Measurements from ENCODE around the gene ARHGEF19. TPM values are rescaled to one million over a fixed set of nuclear protein-coding genes. Genes with fewer than 3 reads are reported as not detected.

The ARHGEF19 gene
- total RNA-seq, 4 donors from 2014 or later: 5.7 to 46.8 (median 10.8) TPM

DNA sequence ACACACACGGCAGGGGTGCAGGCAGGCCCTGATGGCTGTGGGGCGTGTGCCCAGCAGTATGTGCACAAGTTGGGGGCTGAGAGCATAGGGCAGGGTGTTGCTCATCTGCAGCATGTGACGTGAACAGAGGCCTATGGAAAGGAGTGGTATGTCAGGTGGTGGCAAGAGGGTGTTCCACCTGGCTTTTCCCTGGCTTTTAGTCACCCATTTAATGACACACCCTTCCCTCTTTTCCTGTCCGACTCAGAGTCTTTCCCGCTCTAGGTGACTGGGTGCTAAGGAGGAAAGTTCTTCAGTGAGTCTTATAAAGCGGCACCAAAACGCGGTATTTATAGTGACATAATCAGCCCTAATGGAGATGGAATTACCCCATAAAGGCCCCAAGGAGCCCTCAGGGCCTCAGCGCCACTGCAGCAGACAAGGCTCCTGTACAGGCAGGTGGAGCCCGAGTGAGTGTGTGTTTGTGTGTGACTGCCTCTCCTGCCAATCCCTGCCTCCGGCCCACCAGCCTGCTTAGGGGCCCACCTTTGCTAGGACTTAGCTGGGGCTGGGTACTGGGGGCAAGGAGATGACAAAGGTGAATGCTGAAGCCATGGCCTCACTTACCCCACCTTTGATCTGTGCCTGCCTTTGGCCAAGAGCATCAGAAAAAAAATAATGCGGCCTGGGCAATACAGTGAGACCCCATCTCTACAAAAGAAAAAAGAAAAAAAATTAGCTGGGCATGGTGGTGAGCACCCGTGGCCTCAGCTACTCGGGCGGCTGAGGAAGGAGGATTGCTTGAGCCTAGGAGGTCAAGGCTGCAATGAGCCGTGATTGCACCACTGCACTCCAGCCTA, 53.2 kb downstream of the ARHGEF19 start:
- 53 to 66% methylated on average over 9 to 16 of the region's 16 CpGs for WGBS, 2 donors (ENCODE audit: low coverage in 1 of 2)
- peak overlapping the region; percentile 32 to 46 (median 42) for H3K27ac ChIP-seq
- H3K36me3 ChIP-seq: no peaks in the 10 kb centered on the region
- H3K4me3 ChIP-seq: no peak overlapping the region
- no peaks in the 10 kb centered on the region for H3K27me3 ChIP-seq
- H3K4me1 ChIP-seq: peaks cover 5 to 45% (median 19%) of the 10 kb centered on the region in 4 donors
- in situ Hi-C loops (cut with MboI; ENCODE audit: low pct_ligation_motif_present in 1 of 4, low pct_unique_long_range_greater_than_20kb in 1 of 4, low sequenced_read_pairs in 3 of 4): no loop called here
- peak; percentile 62 for DNase-seq
- intact Hi-C loops (cut with DNase I; ENCODE audit: low total_unique reads): no loop called here
- TF ChIP-seq POLR2AphosphoS5 (IDR thresholded peaks at IDR 0.05) (peak in 2 of 3 donors; percentile 34 to 37), POLR2A (IDR thresholded peaks at IDR 0.05) (peak; percentile 35), EP300 (IDR thresholded peaks at IDR 0.05; ENCODE audit: low read depth) (no peak)
- TF ChIP-seq, protein P1, sequence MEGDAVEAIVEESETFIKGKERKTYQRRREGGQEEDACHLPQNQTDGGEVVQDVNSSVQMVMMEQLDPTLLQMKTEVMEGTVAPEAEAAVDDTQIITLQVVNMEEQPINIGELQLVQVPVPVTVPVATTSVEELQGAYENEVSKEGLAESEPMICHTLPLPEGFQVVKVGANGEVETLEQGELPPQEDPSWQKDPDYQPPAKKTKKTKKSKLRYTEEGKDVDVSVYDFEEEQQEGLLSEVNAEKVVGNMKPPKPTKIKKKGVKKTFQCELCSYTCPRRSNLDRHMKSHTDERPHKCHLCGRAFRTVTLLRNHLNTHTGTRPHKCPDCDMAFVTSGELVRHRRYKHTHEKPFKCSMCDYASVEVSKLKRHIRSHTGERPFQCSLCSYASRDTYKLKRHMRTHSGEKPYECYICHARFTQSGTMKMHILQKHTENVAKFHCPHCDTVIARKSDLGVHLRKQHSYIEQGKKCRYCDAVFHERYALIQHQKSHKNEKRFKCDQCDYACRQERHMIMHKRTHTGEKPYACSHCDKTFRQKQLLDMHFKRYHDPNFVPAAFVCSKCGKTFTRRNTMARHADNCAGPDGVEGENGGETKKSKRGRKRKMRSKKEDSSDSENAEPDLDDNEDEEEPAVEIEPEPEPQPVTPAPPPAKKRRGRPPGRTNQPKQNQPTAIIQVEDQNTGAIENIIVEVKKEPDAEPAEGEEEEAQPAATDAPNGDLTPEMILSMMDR (IDR thresholded peaks at IDR 0.05): no peak
- no peaks in the 10 kb centered on the region for H3K9me3 ChIP-seq

DNA sequence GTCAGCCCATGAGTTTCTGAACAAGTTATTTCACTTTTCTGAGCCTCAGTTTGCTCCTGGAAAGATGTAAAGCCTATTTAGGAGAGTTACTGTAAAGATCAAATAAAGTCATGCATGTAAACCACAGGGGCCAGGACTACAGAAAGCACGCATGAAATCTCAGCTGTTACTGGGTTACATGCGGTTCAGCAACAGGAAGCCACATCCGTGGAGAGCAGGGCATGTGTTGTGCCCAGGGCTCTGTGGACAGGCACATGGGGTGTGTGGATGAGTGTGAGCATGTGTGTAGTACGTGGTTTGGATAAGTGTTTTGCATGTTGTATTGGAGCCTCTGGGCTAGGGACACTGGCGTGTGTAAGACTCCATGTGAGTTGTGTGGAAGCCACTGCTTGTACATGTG, 54.4 kb downstream of the ARHGEF19 start:
- Histone ChIP-seq H3K4me1 (peaks cover 11 to 54% (median 31%) of the 10 kb centered on the region in 4 donors), H3K4me3 (no peak overlapping the region), H3K9me3 (no peaks in the 10 kb centered on the region), H3K27me3 (no peaks in the 10 kb centered on the region), H3K27ac (no peak overlapping the region), H3K36me3 (no peaks in the 10 kb centered on the region)
- 70 to 77% methylated on average over 5 of the region's 5 CpGs for WGBS, 2 donors (ENCODE audit: low coverage in 1 of 2)
- in situ Hi-C loops (cut with MboI; ENCODE audit: low pct_ligation_motif_present in 1 of 4, low pct_unique_long_range_greater_than_20kb in 1 of 4, low sequenced_read_pairs in 3 of 4) (no loop called here), intact Hi-C loops (cut with DNase I; ENCODE audit: low total_unique reads) (no loop called here)
- TF ChIP-seq POLR2AphosphoS5 (IDR thresholded peaks at IDR 0.05): no peak
- no peak for TF ChIP-seq EP300 (IDR thresholded peaks at IDR 0.05; ENCODE audit: low read depth)
- no peak for DNase-seq

DNA sequence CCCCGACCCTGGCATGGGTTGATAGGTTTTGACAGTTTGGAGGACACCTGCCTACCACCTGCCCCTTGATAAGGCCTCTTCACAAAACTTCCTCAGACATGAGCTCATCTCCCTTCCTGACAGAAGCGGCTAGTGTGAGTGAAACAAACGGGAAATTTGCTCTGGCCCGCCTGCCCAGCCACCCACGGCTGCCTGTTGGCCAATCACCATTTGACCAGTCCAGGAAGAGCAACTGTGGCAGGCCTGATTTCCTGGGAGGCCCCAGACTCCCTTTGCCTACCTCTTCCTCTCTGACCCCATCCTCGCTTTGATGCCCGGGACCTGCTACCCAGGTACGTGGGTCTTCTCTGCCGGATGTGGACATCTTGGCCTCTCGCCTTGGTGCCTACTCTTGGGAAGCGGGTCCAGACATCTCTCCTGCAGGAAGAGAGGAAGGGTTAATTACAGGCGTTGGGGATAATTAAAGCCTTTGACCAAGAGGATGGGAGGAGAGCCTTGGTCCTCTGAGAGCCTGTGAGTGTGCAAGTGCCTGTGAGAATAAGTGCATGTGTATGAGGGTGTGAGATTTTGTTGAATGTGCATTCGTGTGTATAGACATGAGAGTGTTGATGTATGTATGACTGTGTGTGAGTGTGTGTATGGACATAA, 55.5 kb downstream of the ARHGEF19 start:
- no peaks in the 10 kb centered on the region for H3K27me3 ChIP-seq
- no peaks in the 10 kb centered on the region for H3K36me3 ChIP-seq

DNA sequence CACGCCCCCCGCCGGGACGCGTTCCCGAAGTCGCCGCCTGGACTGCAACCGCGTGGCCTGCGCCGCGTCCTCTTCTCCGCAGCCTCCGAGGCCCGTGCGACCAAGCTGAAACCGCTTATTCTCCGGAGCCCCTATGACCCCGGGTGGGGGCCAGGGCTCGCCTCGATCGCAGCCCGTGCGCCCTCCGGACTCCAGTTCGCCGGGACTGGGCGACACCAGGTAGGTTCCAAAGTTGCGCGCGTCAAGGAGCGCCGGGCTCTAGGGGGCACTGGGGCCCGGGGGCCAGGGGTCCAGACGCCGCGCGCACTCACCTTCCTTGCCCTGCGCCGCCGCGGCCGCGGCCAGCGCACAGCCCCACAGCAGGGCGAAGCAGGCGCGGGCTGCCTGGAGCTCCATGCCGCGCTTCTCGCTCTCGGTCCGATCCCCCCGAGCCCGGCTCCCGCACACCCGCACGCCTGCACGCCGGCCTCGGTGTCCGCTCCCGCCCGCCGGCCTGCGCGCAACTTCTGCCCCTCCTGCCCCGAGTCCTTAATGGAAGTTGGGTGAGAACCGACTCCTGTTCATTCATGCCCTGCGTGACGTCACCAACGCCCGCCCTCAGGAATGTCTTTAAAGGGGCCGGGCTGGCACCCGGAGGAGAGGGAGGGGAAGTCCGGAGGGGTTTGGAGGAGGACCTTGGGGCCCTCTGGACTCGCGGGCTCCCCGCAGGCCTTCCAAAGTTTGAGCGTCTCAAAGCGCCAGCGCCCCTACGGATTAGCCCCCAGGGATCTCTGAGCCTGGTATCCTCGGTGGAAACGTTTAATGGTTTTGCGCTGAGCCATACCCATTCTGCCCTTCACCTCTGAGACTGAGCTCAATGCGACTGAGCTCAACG, 56.7 kb downstream of the ARHGEF19 start, which contains the start of gene EPHA2:
EPHA2 (minus strand) TSS at position 533 of the 874 bp plus-strand sequence; CDS start at position 396, 137 bp downstream.
- intact Hi-C loops (cut with DNase I; ENCODE audit: low total_unique reads) (no loop called here), in situ Hi-C loops (cut with MboI; ENCODE audit: low pct_ligation_motif_present in 1 of 4, low pct_unique_long_range_greater_than_20kb in 1 of 4, low sequenced_read_pairs in 3 of 4) (no loop called here)
- no peaks in the 10 kb centered on the region for H3K27me3 ChIP-seq
- 9% methylated on average over 40 of the region's 89 CpGs; no CpG with 5 or more reads in 1 of the 2 donors for WGBS, 2 donors (ENCODE audit: low coverage in 1 of 2)
- peaks cover 21 to 61% (median 35%) of the 10 kb centered on the region in 4 donors for H3K4me1 ChIP-seq
- H3K4me3 ChIP-seq: peak within 1 kb of the TSS; percentile 65 to 87 (median 78)
- H3K27ac ChIP-seq: peak within 1 kb of the TSS; percentile 85 to 95 (median 91)
- DNase-seq: peak; percentile 94
- no peaks in the 10 kb centered on the region for H3K9me3 ChIP-seq
- no peaks in the 10 kb centered on the region for H3K36me3 ChIP-seq
- TF ChIP-seq, protein P1 (IDR thresholded peaks at IDR 0.05): no peak
- TF ChIP-seq POLR2A (IDR thresholded peaks at IDR 0.05) (peak; percentile 94), EP300 (IDR thresholded peaks at IDR 0.05; ENCODE audit: low read depth) (peak; percentile 2), POLR2AphosphoS5 (IDR thresholded peaks at IDR 0.05) (peak; percentile 96 to 99 (median 98))

More for the DNA sequence above, 55.5 kb downstream of the ARHGEF19 start:
- Histone ChIP-seq H3K4me1 (peaks cover 21 to 56% (median 35%) of the 10 kb centered on the region in 4 donors), H3K4me3 (no peak overlapping the region), H3K9me3 (no peaks in the 10 kb centered on the region), H3K27ac (peak overlapping the region; percentile 85 to 95 (median 91))
- DNase-seq: no peak
- in situ Hi-C loops (cut with MboI; ENCODE audit: low pct_ligation_motif_present in 1 of 4, low pct_unique_long_range_greater_than_20kb in 1 of 4, low sequenced_read_pairs in 3 of 4): no loop called here
- 78 to 83% methylated on average over 1 to 13 of the region's 13 CpGs for WGBS, 2 donors (ENCODE audit: low coverage in 1 of 2)
- TF ChIP-seq, protein P1 (IDR thresholded peaks at IDR 0.05): no peak
- TF ChIP-seq EP300 (IDR thresholded peaks at IDR 0.05; ENCODE audit: low read depth) (no peak), POLR2AphosphoS5 (IDR thresholded peaks at IDR 0.05) (no peak), POLR2A (IDR thresholded peaks at IDR 0.05) (no peak)
- intact Hi-C loops (cut with DNase I; ENCODE audit: low total_unique reads): no loop called here

Measured in transverse colon (tissue), 4 donors.